Karpas-422 (cell line): ENCODE results near the gene DNAAF5. TPM values are rescaled to one million over a fixed set of nuclear protein-coding genes. Genes with fewer than 3 reads are reported as not detected.

ENCODE experiments used
- DNase-seq: peaks from one replicate; pipeline ENCODE4 v3.0.0-alpha.2; 2015
- H2AFZ ChIP-seq: fragments of 200-600 bp; sonication (generic); 2 replicates; pipeline ENCODE4 v1.6.1; 2014; ENCODE audit warnings: antibody characterized with exemption, low read length, mixed read lengths
- H3K27ac ChIP-seq: fragments of 200-600 bp; sonication (generic); 2 replicates; pipeline ENCODE4 v1.5.1; 2014; ENCODE audit warnings: mild to moderate bottlenecking, low read length, moderate library complexity
- H3K27me3 ChIP-seq: fragments of 200-600 bp; sonication (generic); 2 replicates; pipeline ENCODE4 v1.6.1; 2014; ENCODE audit warnings: low read length, mixed read lengths
- H3K36me3 ChIP-seq: fragments of 200-600 bp; sonication (generic); 2 replicates; pipeline ENCODE4 v1.6.1; 2014; ENCODE audit warnings: low read length, mixed read lengths; ENCODE audit not compliant: insufficient read depth
- H3K4me1 ChIP-seq: fragments of 200-600 bp; sonication (generic); 2 replicates; pipeline ENCODE4 v1.6.1; 2014; ENCODE audit warnings: mild to moderate bottlenecking, low read length, mixed read lengths
- H3K4me2 ChIP-seq: fragments of 200-600 bp; sonication (generic); 2 replicates; pipeline ENCODE4 v1.6.1; 2014; ENCODE audit warnings: low read length, low read depth, mild to moderate bottlenecking; ENCODE audit not compliant: poor library complexity, severe bottlenecking
- H3K4me3 ChIP-seq: fragments of 200-600 bp; sonication (generic); 2 replicates; pipeline ENCODE4 v1.5.1; 2014; ENCODE audit warnings: mild to moderate bottlenecking, antibody characterized with exemption, low read length, mixed read lengths
- H3K79me2 ChIP-seq: fragments of 200-600 bp; sonication (generic); 2 replicates; pipeline ENCODE4 v1.6.1; 2014; ENCODE audit warnings: mild to moderate bottlenecking, low read length, mixed read lengths
- H3K9ac ChIP-seq: fragments of 200-600 bp; sonication (generic); 2 replicates; pipeline ENCODE4 v1.6.0; 2014; ENCODE audit warnings: low read length
- H3K9me2 ChIP-seq: fragments of 200-600 bp; sonication (generic), shearing (Covaris generic); replicated peaks from 2 replicates; pipeline ENCODE4 v1.6.0; 2014; ENCODE audit warnings: mild to moderate bottlenecking, low read length, moderate library complexity; ENCODE audit not compliant: insufficient read depth
- H3K9me3 ChIP-seq: fragments of 300-700, 200-600 bp; sonication (generic); 2 replicates; pipeline ENCODE4 v1.6.1; 2014; ENCODE audit warnings: low read length, mixed read lengths
- H4K20me1 ChIP-seq: fragments of 200-600 bp; sonication (generic); 2 replicates; pipeline ENCODE4 v1.6.1; 2014; ENCODE audit warnings: mild to moderate bottlenecking, antibody characterized with exemption, low read length, low read depth; ENCODE audit not compliant: insufficient read depth
- total RNA-seq: library from RNA; depleted of rRNA; stranded (reverse); fragments of >200 nt; shearing (Covaris generic); gene quantifications from 2 replicates; pipeline ENCODE4 v1.2.3, GENCODE V29; 2014; ENCODE audit warnings: low replicate concordance

DNAAF5 gene
- total RNA-seq, 1 experiment from 2014 or later, result 22.6 TPM

DNA sequence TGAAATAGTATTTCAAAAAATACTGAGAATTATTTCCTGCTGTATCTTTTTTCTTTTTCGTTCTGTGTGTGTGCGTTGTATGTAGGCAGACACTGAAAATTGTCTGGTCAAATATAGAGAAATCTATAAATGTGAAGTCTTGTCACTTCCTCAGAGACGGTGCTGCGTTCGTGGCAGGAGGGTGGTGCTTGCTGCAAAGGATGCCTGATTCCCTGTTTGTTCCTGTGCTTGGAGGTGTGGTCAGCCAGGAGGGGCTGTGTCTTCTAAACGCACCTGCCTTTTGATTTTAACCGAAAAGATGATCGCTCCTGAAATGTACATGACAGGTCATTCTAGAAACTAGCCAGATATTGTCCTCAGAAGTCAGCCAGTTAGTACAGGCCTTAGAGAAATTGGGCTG lies 33.1 kb downstream of the DNAAF5 start:
- Histone ChIP-seq H3K79me2 (peaks cover 2% of the 10 kb centered on the region; the same call in 1 of the 2 replicates), H3K4me1 (no peaks in the 10 kb centered on the region), H3K27ac (no peak overlapping the region), H3K9ac (no peak overlapping the region), H3K9me3 (no peaks in the 10 kb centered on the region), H3K9me2 (no peaks in the 10 kb centered on the region), H2AFZ (no peak overlapping the region), H3K27me3 (no peaks in the 10 kb centered on the region), H3K4me3 (no peak overlapping the region), H4K20me1 (no peaks in the 10 kb centered on the region), H3K4me2 (no peak overlapping the region), H3K36me3 (0 out of 2 replicates have a peak, but pooled peaks cover 2% of the 10 kb centered on the region)
- no peak for DNase-seq

DNA sequence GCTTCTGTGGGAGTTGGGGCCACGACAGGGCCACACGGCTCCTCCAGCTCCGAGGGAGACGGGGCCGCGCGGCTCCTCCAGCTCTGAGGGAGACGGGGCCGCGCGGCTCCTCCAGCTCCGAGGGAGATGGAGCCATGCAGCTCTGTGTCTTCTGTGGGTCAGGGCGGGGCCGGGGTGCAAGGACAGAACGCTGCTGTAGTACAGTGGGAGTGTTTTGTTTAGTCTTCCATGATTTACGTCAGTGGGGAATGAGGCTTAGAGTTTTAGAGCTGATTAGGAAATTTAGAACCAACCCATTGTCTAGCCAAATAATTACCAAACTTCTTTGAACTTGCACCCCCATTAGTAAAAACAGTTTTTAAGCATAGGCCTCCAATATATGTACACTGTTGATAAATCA lies 33.5 kb downstream of the DNAAF5 start:
- H4K20me1 ChIP-seq, result no peaks in the 10 kb centered on the region
- H3K27me3 ChIP-seq, result no peaks in the 10 kb centered on the region
- no peak overlapping the region for H3K9ac ChIP-seq
- H3K4me1 ChIP-seq, result no peaks in the 10 kb centered on the region
- no peaks in the 10 kb centered on the region for H3K9me3 ChIP-seq
- no peak overlapping the region for H3K27ac ChIP-seq
- H2AFZ ChIP-seq, result no peak overlapping the region
- DNase-seq, result no peak
- no peaks in the 10 kb centered on the region for H3K9me2 ChIP-seq
- peaks cover 2% of the 10 kb centered on the region; the same call in 1 of the 2 replicates for H3K79me2 ChIP-seq
- H3K4me2 ChIP-seq, result no peak overlapping the region
- H3K36me3 ChIP-seq, result 0 out of 2 replicates have a peak, but pooled peaks cover 2% of the 10 kb centered on the region
- no peak overlapping the region for H3K4me3 ChIP-seq

DNA sequence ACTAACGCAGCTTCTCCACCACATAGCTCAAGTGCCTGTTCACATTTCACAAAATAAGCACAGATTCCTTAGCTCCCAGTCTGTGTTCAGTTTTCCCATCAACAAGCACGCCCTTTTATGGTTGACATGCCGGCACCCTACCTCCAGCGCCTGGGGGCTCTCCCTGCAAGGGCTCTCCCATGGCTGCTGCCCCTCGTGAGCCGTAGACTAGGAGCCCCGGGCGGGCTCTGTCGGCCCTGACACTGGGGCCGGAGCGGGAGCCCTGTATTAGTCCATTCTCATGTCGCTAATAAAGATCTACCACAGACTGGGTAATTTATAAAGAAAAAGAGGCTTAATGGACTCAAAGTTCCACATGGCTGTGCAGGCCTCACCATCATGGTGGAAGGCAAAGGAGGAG lies 34.6 kb downstream of the DNAAF5 start:
- no peak overlapping the region for H2AFZ ChIP-seq
- H3K9me2 ChIP-seq, result no peaks in the 10 kb centered on the region
- no peak overlapping the region for H3K4me2 ChIP-seq
- H3K27ac ChIP-seq, result no peak overlapping the region
- no peaks in the 10 kb centered on the region for H3K9me3 ChIP-seq
- no peak overlapping the region for H3K9ac ChIP-seq
- DNase-seq, result no peak
- H3K27me3 ChIP-seq, result no peaks in the 10 kb centered on the region
- no peaks in the 10 kb centered on the region for H3K4me1 ChIP-seq
- no peaks in the 10 kb centered on the region for H3K79me2 ChIP-seq
- no peaks in the 10 kb centered on the region for H4K20me1 ChIP-seq
- H3K36me3 ChIP-seq, result 0 out of 2 replicates have a peak, but pooled peaks cover 2% of the 10 kb centered on the region
- H3K4me3 ChIP-seq, result no peak overlapping the region

DNA sequence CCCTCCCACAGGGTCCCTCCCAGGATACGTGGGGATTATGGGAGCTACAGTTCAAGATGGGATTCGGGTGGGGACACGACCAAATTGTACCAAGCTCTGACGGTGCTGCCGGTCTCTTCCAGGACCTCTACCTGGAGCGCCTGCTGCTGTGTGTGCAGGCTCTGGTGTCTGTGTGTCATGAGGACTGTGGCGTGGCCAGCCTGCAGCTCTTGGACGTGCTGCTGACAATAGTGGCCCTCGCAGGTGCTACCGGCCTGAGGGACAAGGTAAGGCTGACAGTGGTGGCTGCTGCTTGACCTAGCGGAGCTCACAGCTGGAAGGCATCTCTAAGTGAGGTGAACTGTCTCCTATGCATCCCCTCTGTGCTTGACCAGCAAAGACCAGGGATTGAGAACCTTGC lies 35.1 kb downstream of the DNAAF5 start:
- no peak for DNase-seq
- Histone ChIP-seq H3K36me3 (0 out of 2 replicates have a peak, but pooled peaks cover 2% of the 10 kb centered on the region), H3K4me3 (no peak overlapping the region), H3K27ac (no peak overlapping the region), H3K79me2 (no peaks in the 10 kb centered on the region), H3K4me2 (no peak overlapping the region), H3K9me2 (no peaks in the 10 kb centered on the region), H3K9me3 (no peaks in the 10 kb centered on the region), H2AFZ (no peak overlapping the region), H3K4me1 (no peaks in the 10 kb centered on the region), H3K9ac (no peak overlapping the region), H3K27me3 (no peaks in the 10 kb centered on the region), H4K20me1 (no peaks in the 10 kb centered on the region)

DNA sequence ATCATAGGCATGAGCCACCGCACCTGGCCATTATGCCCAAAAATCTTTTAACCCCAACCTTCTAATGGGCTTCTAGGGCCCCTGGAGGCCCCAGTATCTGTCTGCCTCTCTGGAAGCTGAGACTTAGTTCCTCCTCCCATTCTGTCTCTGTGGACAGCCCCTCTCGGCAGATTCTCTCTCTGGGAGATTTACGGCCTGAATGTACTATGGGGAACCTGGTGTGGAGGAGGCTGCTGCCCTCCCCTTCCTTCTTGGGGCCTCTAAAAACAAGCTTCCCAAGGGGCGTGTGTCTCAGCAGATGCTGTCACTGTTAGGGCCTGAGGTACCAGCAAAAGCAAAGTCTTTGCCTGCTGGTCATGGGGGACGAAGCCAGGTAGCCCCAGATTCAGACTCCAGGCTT lies 36.4 kb downstream of the DNAAF5 start:
- H2AFZ ChIP-seq, result no peak overlapping the region
- H3K27ac ChIP-seq, result no peak overlapping the region
- no peaks in the 10 kb centered on the region for H3K27me3 ChIP-seq
- H3K36me3 ChIP-seq, result 0 out of 2 replicates have a peak, but pooled peaks cover 2% of the 10 kb centered on the region
- H3K4me3 ChIP-seq, result no peak overlapping the region
- DNase-seq, result no peak
- H3K79me2 ChIP-seq, result no peaks in the 10 kb centered on the region
- H4K20me1 ChIP-seq, result no peaks in the 10 kb centered on the region
- no peak overlapping the region for H3K9ac ChIP-seq
- H3K4me2 ChIP-seq, result no peak overlapping the region
- H3K4me1 ChIP-seq, result no peaks in the 10 kb centered on the region
- no peaks in the 10 kb centered on the region for H3K9me2 ChIP-seq
- H3K9me3 ChIP-seq, result no peaks in the 10 kb centered on the region

DNA sequence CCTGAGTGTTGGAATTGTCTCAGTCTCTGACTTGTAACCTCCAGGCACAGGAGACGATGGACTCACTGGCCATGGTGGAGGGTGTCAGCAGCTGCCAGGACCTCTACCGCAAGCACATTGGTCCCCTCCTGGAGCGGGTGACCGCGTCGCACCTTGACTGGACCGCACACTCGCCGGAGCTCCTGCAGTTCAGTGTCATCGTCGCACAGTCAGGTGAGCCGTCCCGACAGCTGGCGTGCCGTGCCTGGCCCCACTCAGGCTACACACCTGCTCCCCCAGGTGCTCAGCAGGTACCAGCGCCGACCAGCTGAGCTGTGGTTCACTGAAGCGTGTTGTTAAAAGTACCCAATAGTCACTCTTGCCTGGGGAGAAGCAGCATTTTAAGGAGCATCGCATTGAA lies 37.3 kb downstream of the DNAAF5 start:
- no peaks in the 10 kb centered on the region for H3K9me2 ChIP-seq

DNA sequence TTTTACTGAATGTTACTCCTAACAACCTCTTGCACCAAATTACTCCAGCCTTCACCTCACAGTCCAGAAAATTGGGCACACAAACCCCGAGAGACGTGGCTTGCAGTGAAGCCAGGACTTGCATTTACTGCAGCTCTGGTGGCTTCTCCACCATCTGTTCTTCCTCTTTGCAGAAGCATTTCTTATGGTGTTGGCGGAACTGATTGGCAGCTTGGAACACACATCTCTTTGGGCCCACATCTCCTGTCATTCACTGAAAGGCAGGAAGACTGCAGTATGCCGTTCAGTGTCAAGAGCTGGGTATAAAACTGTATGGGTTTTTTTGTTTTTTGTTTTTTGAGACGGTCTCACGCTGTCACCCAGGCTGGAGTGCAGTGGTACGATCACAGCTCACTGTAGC lies 38.9 kb downstream of the DNAAF5 start:
- Histone ChIP-seq H3K27ac (no peak overlapping the region), H3K27me3 (no peaks in the 10 kb centered on the region), H3K4me2 (no peak overlapping the region), H3K9ac (no peak overlapping the region), H3K9me3 (no peaks in the 10 kb centered on the region), H2AFZ (no peak overlapping the region), H3K36me3 (no peaks in the 10 kb centered on the region), H3K4me3 (no peak overlapping the region), H3K4me1 (no peaks in the 10 kb centered on the region), H3K79me2 (no peaks in the 10 kb centered on the region), H3K9me2 (no peaks in the 10 kb centered on the region), H4K20me1 (no peaks in the 10 kb centered on the region)
- no peak for DNase-seq

More for the DNA sequence above, 37.3 kb downstream of the DNAAF5 start:
- Histone ChIP-seq H3K79me2 (no peaks in the 10 kb centered on the region), H3K36me3 (no peaks in the 10 kb centered on the region), H3K4me3 (no peak overlapping the region), H3K27me3 (no peaks in the 10 kb centered on the region), H2AFZ (no peak overlapping the region), H4K20me1 (no peaks in the 10 kb centered on the region), H3K4me2 (no peak overlapping the region), H3K27ac (no peak overlapping the region), H3K9ac (no peak overlapping the region), H3K9me3 (no peaks in the 10 kb centered on the region), H3K4me1 (no peaks in the 10 kb centered on the region)
- no peak for DNase-seq

DNA sequence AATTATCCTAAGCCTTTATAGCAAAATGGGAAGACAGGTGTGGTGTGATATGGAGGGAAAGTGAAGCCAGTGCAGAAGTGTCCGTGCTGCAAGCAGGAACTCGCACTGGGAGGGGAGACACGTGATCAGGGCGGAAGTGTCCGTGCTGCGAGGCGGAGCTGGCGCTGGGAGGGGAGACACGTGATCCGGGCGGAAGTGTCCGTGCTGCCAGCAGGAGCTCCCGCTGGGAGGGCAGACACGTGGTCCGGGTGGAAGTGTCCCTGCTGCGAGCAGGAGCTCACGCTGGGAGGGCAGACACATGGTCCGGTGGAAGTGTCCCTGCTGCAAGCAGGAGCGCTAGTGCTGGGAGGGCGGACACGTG lies 41.1 kb downstream of the DNAAF5 start:
- Histone ChIP-seq H3K36me3 (no peaks in the 10 kb centered on the region), H3K4me1 (no peaks in the 10 kb centered on the region), H4K20me1 (no peaks in the 10 kb centered on the region), H3K79me2 (no peaks in the 10 kb centered on the region), H2AFZ (no peak overlapping the region), H3K27me3 (no peaks in the 10 kb centered on the region), H3K9ac (no peak overlapping the region), H3K9me3 (no peaks in the 10 kb centered on the region), H3K4me3 (no peak overlapping the region), H3K27ac (no peak overlapping the region), H3K9me2 (no peaks in the 10 kb centered on the region), H3K4me2 (no peak overlapping the region)
- DNase-seq, result no peak
